ENCODE data around the gene FAM193B.

GRCh38 chr5:177499842-177500241 lies 54.5 kb downstream of the FAM193B start:
- TF ChIP-seq CTCF (IDR thresholded peaks at IDR 0.05; ENCODE audit: low read depth, low read length, missing input control), result no peak
- TF ChIP-seq REST (IDR thresholded peaks at IDR 0.05), result no peak
- TF ChIP-seq RXRA (IDR thresholded peaks at IDR 0.05), result no peak
- TF ChIP-seq YY1 (IDR thresholded peaks at IDR 0.05), result no peak
- TF ChIP-seq ATF3 (IDR thresholded peaks at IDR 0.05), result no peak
- TF ChIP-seq GABPA (IDR thresholded peaks at IDR 0.05 in 1 of 2, conservative IDR thresholded peaks at IDR 0.05 in 1 of 2), result no peak
- TF ChIP-seq JUND (IDR thresholded peaks at IDR 0.05), result no peak
- no peak for TF ChIP-seq MAX (IDR thresholded peaks at IDR 0.05)
- no peak for TF ChIP-seq TAF1 (conservative IDR thresholded peaks at IDR 0.05)
- no peak for TF ChIP-seq EGR1 (IDR thresholded peaks at IDR 0.05; ENCODE audit: low read depth in 2 of 2)
- no peak for TF ChIP-seq FOXA1 (IDR thresholded peaks at IDR 0.05)
- TF ChIP-seq HNF4G (IDR thresholded peaks at IDR 0.05), result no peak
